22Rv1 (cell line): ENCODE data around the gene TRERF1.

Source experiments
- H3K27ac ChIP-seq: fragments of 450-650 bp; 2 replicates; pipeline ENCODE4 v1.5.1; 2017
- ZFX ChIP-seq: fragments of 450-650 bp; IDR thresholded peaks from 2 replicates; pipeline ENCODE4 v1.6.1; 2017; ENCODE audit warnings: antibody characterized with exemption, borderline replicate concordance
- TF ChIP-seq, protein P1 (sequence below): fragments of 450-650 bp; IDR thresholded peaks from 2 replicates; pipeline ENCODE4 v1.5.1; 2017; ENCODE audit warnings: mild to moderate bottlenecking

Gene TRERF1

DNA sequence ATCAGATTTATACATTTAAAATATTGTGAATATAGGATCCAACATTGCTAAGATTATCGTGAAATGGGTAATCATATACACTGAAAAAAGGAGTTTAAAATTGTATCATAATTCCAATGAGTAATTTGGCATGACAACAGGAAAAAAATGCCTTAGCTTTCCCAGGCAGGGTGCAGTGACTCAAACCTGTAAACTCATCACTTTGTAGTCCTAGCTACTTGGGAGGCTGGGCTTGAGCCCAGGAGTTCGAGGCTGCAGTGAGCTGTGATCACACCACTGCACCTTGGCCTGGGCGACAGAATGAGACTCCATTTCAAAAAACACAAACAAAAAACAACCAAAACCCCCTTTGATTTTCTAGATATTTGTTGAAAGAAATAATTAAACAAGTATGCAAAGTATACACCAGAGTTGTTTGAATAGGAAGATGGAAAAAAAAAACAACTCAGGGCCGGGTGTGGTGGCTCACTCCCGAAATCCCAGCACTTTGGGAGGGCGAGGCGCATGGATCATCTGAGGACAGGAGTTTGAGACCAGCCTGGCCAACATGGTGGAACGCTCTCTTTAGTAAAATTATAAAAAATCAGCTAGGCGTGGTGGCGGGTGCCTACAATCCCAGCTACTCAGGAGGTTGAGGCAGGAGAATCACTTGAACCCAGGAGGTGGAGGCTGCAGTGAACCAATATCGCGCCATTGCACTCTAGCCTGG, 98.7 kb downstream of the TRERF1 start:
- no peak overlapping the region for H3K27ac ChIP-seq
- TF ChIP-seq, protein P1, sequence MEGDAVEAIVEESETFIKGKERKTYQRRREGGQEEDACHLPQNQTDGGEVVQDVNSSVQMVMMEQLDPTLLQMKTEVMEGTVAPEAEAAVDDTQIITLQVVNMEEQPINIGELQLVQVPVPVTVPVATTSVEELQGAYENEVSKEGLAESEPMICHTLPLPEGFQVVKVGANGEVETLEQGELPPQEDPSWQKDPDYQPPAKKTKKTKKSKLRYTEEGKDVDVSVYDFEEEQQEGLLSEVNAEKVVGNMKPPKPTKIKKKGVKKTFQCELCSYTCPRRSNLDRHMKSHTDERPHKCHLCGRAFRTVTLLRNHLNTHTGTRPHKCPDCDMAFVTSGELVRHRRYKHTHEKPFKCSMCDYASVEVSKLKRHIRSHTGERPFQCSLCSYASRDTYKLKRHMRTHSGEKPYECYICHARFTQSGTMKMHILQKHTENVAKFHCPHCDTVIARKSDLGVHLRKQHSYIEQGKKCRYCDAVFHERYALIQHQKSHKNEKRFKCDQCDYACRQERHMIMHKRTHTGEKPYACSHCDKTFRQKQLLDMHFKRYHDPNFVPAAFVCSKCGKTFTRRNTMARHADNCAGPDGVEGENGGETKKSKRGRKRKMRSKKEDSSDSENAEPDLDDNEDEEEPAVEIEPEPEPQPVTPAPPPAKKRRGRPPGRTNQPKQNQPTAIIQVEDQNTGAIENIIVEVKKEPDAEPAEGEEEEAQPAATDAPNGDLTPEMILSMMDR = no peak
- no peak for TF ChIP-seq ZFX

DNA sequence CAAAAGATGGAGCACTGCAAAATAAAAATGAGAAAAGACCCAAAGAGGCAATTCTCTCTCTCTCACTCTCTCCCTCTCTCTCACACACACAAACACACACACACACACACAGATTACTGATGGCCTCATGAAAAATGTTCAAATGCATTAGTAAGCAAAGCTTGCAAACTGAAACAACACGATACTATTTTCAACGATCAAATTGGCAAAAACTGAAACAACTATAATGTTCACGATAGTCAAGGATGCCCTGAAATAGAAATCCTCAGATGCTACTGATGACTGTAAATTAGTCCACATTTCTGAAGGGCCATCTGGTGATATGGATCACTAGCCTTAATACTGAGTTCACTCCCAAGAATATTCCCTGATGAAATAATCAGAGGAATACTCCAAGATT, 100.8 kb downstream of the TRERF1 start:
- no peak overlapping the region for H3K27ac ChIP-seq
- TF ChIP-seq, protein P1 = no peak
- no peak for TF ChIP-seq ZFX

DNA sequence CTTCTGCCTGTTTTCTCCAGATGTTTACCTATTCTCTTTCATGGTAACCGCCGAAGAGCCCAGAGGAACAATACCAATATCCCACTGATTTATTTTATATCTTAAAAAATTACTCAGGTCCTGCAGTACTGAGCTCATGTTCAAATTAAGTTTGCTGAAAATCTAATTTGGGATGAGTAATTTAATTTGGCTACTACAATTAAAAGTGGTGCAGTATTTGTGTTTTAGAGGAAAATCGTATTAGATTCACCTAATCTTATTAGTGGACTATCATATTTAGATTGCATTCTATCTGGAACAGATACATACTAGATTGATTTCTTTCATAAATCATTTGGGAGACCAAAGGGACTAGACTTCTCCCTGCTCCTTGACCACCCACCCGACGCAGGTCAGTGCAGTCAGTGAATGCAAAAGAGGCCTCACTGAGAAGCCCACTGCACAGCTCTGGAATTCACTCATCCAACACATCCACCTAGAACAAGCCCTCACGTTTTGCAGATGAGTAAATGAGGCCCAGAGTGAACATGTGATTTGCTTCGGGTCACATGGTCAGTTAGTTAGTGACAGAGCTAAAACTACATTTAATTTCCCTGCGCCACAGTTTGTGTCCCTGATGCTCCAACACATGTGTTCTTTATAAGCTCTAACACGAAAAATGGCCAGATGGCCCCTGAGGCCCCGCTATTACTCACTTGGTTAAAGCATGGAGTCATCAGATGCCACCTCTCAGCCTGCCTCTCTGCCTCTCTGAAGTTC, 101.8 kb downstream of the TRERF1 start:
- no peak for TF ChIP-seq ZFX
- TF ChIP-seq, protein P1 = no peak
- no peak overlapping the region for H3K27ac ChIP-seq

DNA sequence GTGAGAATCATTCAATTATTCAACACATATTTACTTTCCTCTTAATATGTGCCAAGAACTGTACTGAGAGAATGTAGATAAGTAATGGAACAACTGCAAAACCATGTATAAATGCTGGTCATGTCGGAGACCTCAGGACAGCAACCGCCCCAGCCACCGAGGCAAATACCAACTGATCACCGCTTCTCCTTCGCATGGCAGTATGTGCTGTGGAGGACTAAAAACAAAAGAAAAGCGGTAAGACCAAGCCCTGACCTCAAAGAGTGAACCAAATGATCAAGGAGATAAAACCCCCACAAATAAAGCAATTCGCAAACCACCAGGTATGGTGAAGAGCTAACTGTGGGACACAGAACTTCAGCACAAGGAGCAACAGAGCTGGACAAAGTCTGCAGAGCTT, 104.3 kb downstream of the TRERF1 start:
- TF ChIP-seq ZFX = no peak
- TF ChIP-seq, protein P1 = no peak
- H3K27ac ChIP-seq = no peak overlapping the region

DNA sequence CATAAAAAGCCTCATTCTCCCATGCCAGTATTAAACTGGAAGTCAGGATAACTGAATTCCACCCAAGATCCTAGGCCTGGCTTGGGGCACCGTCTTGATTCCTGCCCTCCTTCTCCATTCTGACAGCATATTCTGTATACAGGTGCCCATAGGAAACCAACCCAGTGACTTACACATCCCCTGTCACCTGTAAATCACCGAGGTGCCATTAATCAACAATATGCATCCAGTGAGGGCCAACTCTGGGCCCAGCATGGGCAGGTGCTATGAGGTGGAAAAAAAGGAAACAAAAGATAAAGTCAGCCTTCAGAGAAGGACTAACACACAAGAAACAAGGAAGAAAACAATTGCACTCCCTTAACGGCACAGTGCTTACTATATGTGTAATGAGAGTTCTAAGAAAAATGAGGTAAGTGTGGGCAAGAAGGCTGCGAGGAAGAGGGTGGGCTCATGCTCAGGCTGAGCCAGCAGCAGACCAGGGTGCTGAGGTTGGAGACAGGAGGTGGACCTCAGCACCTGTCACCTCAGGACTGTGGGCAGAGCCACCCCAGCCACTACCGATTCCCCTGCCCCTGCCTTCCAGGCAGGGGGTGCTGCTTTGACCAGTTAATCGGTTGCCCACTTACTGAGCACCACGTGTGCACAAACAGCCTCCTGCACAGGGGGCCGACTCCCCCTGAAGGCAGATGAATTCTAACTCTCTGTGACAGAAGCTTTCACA, 105.9 kb downstream of the TRERF1 start:
- TF ChIP-seq, protein P1 = no peak
- TF ChIP-seq ZFX = no peak
- H3K27ac ChIP-seq = no peak overlapping the region

DNA sequence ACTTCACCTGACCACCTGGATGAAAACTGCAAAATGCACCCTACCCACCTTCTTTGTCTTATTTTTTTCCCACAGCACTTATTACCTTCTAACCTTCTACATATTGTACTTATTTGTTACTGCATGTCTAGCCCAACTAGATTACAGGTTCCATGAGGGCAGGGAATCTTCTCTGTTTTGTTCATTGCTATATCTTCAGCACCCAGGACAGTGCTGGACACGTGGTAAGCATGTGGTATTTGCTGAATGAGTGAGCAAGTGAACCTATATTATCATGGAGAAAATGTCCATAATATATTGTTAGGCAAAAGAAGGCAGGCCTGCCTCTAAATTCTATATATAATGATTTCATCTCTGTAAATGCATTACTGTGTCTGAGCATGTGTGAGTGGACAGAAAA, 107.0 kb downstream of the TRERF1 start:
- TF ChIP-seq ZFX = no peak
- TF ChIP-seq, protein P1 = no peak
- no peak overlapping the region for H3K27ac ChIP-seq
